GM12878 (cell line): ENCODE data around the gene USPL1. TPM values are rescaled to one million over a fixed set of nuclear protein-coding genes. Genes with fewer than 3 reads are reported as not detected.

Experiments used
- ATAC-seq: fragments of 200-7000 bp; cut with Tn5 transposase; 3 replicates; pipeline ENCODE4 v1.9.1; 2020; ENCODE audit warnings: mild to moderate bottlenecking, moderate library complexity
- BruUV-seq: library from RNA; stranded (reverse); fragments of 400-500 nt; replicated peaks from 2 replicates; lab custom pipeline; 2021; lab: Mats Ljungman, UMichigan
- CTCF ChIA-PET: fragments of 300-600 bp; sonication (Branson Sonifier 250); formaldehyde crosslinking; extraction: SDS; loops from one replicate; lab custom pipeline; 2021; ENCODE audit warnings: inconsistent platforms; lab: Yijun Ruan, JAX
- POLR2A ChIA-PET: fragments of 350-600 bp; formaldehyde crosslinking; extraction: SDS; loops from one replicate; lab custom pipeline; 2021; ENCODE audit warnings: inconsistent platforms; lab: Charles Lee
- RAD21 ChIA-PET: fragments of 300-600 bp; sonication (Branson Sonifier 250); formaldehyde crosslinking; loops from one replicate; lab custom pipeline; 2023; ENCODE audit warnings: antibody characterized with exemption; ENCODE audit not compliant: unreplicated experiment; lab: Charles Lee
- SMC1A ChIA-PET: fragments of 300-600 bp; sonication (Branson Sonifier 250); formaldehyde crosslinking; loops from one replicate; lab custom pipeline; 2023; ENCODE audit not compliant: unreplicated experiment, uncharacterized antibody; lab: Charles Lee
- DNase-seq: peaks from one replicate; pipeline ENCODE4 v3.0.0-alpha.2; 2011; ENCODE audit warnings: low read depth, low spot score
- FAIRE-seq: peaks from 3 replicates; lab custom pipeline; 2011; peaks lifted over from hg19 to GRCh38; lab: Jason Lieb, UNC
- H2AFZ ChIP-seq: 2 replicates; pipeline ENCODE4 v1.6.0; 2011; ENCODE audit warnings: low read depth, low read length, control low read depth; ENCODE audit not compliant: control insufficient read depth
- H3K27ac ChIP-seq: 2 replicates; pipeline ENCODE4 v1.5.1; 2011; ENCODE audit warnings: control low read depth; ENCODE audit not compliant: control insufficient read depth, insufficient read depth
- H3K27me3 ChIP-seq, 2 experiments: replicated peaks in 1 of 2; 2 replicates each; pipeline versions ENCODE4 v1.6.0 to v1.6.1; 2011; ENCODE audit warnings: low read length in 1 of 2; ENCODE audit not compliant: control insufficient read depth in 2 of 2, insufficient read depth in 2 of 2
- H3K36me3 ChIP-seq, 2 experiments: 2 replicates each; pipeline ENCODE4 v1.5.1; 2011; ENCODE audit warnings: low read length in 1 of 2; ENCODE audit not compliant: control insufficient read depth in 2 of 2, insufficient read depth in 2 of 2
- H3K4me1 ChIP-seq: 2 replicates; pipeline ENCODE4 v1.6.1; 2011; ENCODE audit warnings: mild to moderate bottlenecking, low read length, moderate library complexity, mixed read lengths; ENCODE audit not compliant: control insufficient read depth, insufficient read depth
- H3K4me2 ChIP-seq: 2 replicates; pipeline ENCODE4 v1.6.0; 2011; ENCODE audit warnings: control low read depth; ENCODE audit not compliant: control insufficient read depth, insufficient read depth
- H3K4me3 ChIP-seq: fragments of 200-600 bp; sonication (generic); 2 replicates; pipeline ENCODE4 v1.5.1; 2016
- H3K79me2 ChIP-seq: 2 replicates; pipeline ENCODE4 v1.6.0; 2011; ENCODE audit warnings: low read length; ENCODE audit not compliant: control insufficient read depth, insufficient read depth
- H3K9ac ChIP-seq: 2 replicates; pipeline ENCODE4 v1.8.0; 2011; ENCODE audit warnings: low read length, control low read depth, mixed read lengths; ENCODE audit not compliant: control insufficient read depth, insufficient read depth
- H3K9me3 ChIP-seq: replicated peaks from 3 replicates; pipeline ENCODE4 v1.5.1; 2011; ENCODE audit warnings: mild to moderate bottlenecking, low read length; ENCODE audit not compliant: control insufficient read depth, insufficient read depth
- H4K20me1 ChIP-seq: 2 replicates; pipeline ENCODE4 v1.6.0; 2011; ENCODE audit not compliant: control insufficient read depth, insufficient read depth
- ATF7 ChIP-seq: fragments of 450-650 bp; IDR thresholded peaks from 2 replicates; pipeline ENCODE4 v1.6.1; 2016; ENCODE audit warnings: low read depth, mild to moderate bottlenecking
- BCL3 ChIP-seq: IDR thresholded peaks from 2 replicates; pipeline ENCODE4 v1.6.1; 2011; ENCODE audit warnings: borderline replicate concordance, low read depth, mild to moderate bottlenecking, moderate library complexity, low read length; ENCODE audit not compliant: insufficient read depth, poor library complexity, severe bottlenecking
- CBX3 ChIP-seq: fragments of 200-600 bp; sonication (generic); IDR thresholded peaks from 2 replicates; pipeline ENCODE4 v1.6.1; 2016; ENCODE audit warnings: low read depth, borderline replicate concordance
- EED ChIP-seq: sonication (generic); IDR thresholded peaks from 2 replicates; pipeline ENCODE4 v1.6.1; 2016; ENCODE audit warnings: antibody characterized with exemption, low read depth
- HCFC1 ChIP-seq: fragments of 150-350 bp; IDR thresholded peaks from 2 replicates; pipeline ENCODE4 v1.6.1; 2014; ENCODE audit warnings: low read length
- HDAC6 ChIP-seq: fragments of 200-600 bp; sonication (generic); IDR thresholded peaks from one replicate; pipeline ENCODE4 v1.8.0; 2017; ENCODE audit warnings: antibody characterized with exemption; ENCODE audit not compliant: unreplicated experiment
- HDGF ChIP-seq: fragments of 450-650 bp; IDR thresholded peaks from 2 replicates; pipeline ENCODE4 v1.6.1; 2016; ENCODE audit warnings: antibody characterized with exemption
- IKZF1 ChIP-seq: fragments of 450-650 bp; conservative IDR thresholded peaks from 2 replicates; pipeline ENCODE4 v1.6.1; 2017; ENCODE audit warnings: antibody characterized with exemption, mild to moderate bottlenecking
- MXI1 ChIP-seq: fragments of 150-350 bp; IDR thresholded peaks from 2 replicates; pipeline ENCODE4 v1.6.1; 2011; ENCODE audit warnings: low read depth, mild to moderate bottlenecking, inconsistent platforms, low read length, improper control_type of control experiment
- MYC ChIP-seq: IDR thresholded peaks from 2 replicates; pipeline ENCODE4 v1.6.1; 2011; ENCODE audit warnings: mild to moderate bottlenecking, low read length, moderate library complexity, inconsistent platforms; ENCODE audit not compliant: insufficient read depth, insufficient replicate concordance, insufficient read length, severe bottlenecking
- NFIC ChIP-seq: IDR thresholded peaks from 2 replicates; pipeline ENCODE4 v1.6.1; 2012; ENCODE audit warnings: low read depth, mild to moderate bottlenecking, inconsistent platforms, low read length, moderate library complexity
- RAD21 ChIP-seq: IDR thresholded peaks from 2 replicates; pipeline ENCODE4 v1.6.1; 2011; ENCODE audit warnings: mild to moderate bottlenecking, low read depth, low read length, moderate library complexity; ENCODE audit not compliant: insufficient read depth
- RELA ChIP-seq: fragments of 450-650 bp; IDR thresholded peaks from 2 replicates; pipeline ENCODE4 v1.8.0; 2014; ENCODE audit warnings: borderline replicate concordance; ENCODE audit not compliant: partially characterized antibody
- RUNX3 ChIP-seq: IDR thresholded peaks from 2 replicates; pipeline ENCODE4 v1.6.1; 2012; ENCODE audit warnings: low read length, inconsistent platforms
- SMAD5 ChIP-seq: IDR thresholded peaks from 2 replicates; pipeline ENCODE4 v1.6.1; 2016; ENCODE audit warnings: antibody characterized with exemption, low read depth
- SREBF1 ChIP-seq: IDR thresholded peaks from 2 replicates; pipeline ENCODE4 v1.6.1; 2012; ENCODE audit warnings: mild to moderate bottlenecking, low read length
- TCF7 ChIP-seq: IDR thresholded peaks from 2 replicates; pipeline ENCODE4 v1.6.1; 2014; ENCODE audit warnings: antibody characterized with exemption, borderline replicate concordance
- ZNF384 ChIP-seq: IDR thresholded peaks from 2 replicates; pipeline ENCODE4 v1.6.1; 2012; ENCODE audit warnings: low read depth, mild to moderate bottlenecking, low read length, improper control_type of control experiment, borderline replicate concordance
- ZZZ3 ChIP-seq: IDR thresholded peaks from 2 replicates; pipeline ENCODE4 v1.6.1; 2011; ENCODE audit warnings: low read depth; ENCODE audit not compliant: control insufficient read depth, insufficient read length
- WGBS: methylation state at CpG from one replicate; pipeline ENCODE4 v1.1.6; 2016; ENCODE audit warnings: low lambda C conversion rate; ENCODE audit not compliant: insufficient replicate concordance, insufficient coverage; ENCODE audit errors: missing lambda C conversion rate; 5-methylcytosine and 5-hydroxymethylcytosine counted together
- in situ Hi-C: fragments of 300-500 bp; cut with MboI; formaldehyde crosslinking; loops from 9 replicates; pipeline ENCODE4 v1.14.3; 2018; ENCODE audit warnings: mixed read lengths
- intact Hi-C: fragments of 100-400 bp; cut with micrococcal nuclease; formaldehyde crosslinking; loops from one replicate; pipeline ENCODE4 v1.14.2; 2022; ENCODE audit not compliant: unreplicated experiment
- polyA plus RNA-seq, 11 experiments: library from polyadenylated mRNA; depleted of rRNA in 4 of 11; unstranded in 6 of 11; stranded (reverse) in 5 of 11; fragments of >200 nt; fragmentation: Nextera tagmentation in 4 of 11; fragmentation: Illumina TruSeq in 1 of 11; extraction: Ambion mirVana in 4 of 11; extraction: Trizol in 1 of 11; gene quantifications; 1 replicate in 1 of 11; 2 replicates in 10 of 11; pipeline versions ENCODE4 v1.2.1 to v1.2.3, GENCODE V29; 2011 to 2016; ENCODE audit warnings: inconsistent platforms in 2 of 11, missing spikeins in 2 of 11, low read depth in 1 of 11
- total RNA-seq, 4 experiments: library from RNA; depleted of rRNA in 3 of 4; stranded (reverse); fragments of >200 nt in 3 of 4; fragmentation: Illumina TruSeq in 1 of 4; extraction: Trizol in 1 of 4; gene quantifications; 2 replicates each; pipeline versions ENCODE4 v1.2.1 to v1.2.3, GENCODE V29; 2013 to 2021
- TF ChIP-seq, protein P1 (sequence below): fragments of 450-650 bp; IDR thresholded peaks from 2 replicates; pipeline ENCODE4 v1.6.1; 2017; ENCODE audit warnings: low read depth, mild to moderate bottlenecking, moderate library complexity

USPL1 gene
- total and polyA plus RNA-seq, 10 of the 15 experiments (the other 5 are each of a cell fraction or from before 2014, with no cell fraction given): 7.9 to 23.2 (median 15.8) TPM

DNA sequence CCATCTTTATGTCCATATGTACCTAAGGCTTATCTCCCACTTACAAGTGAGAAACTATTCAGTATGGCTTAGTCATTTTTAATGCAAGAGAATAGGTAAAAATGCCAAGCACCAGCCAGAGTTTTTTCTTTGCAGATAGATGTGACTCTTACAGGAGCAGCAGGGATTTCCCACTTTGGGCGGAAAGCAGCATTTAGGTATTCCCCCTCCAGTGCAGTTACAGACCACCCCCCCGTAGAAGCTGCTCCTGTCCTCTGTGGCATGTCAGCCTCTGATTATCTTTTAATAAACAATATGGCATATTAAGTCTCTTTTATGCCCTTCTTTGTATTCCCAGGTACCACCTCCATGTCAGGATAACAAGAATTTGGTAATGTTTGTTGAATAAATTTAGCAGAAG is 24.7 kb upstream of the USPL1 start:
- Histone ChIP-seq H3K27ac (no peak overlapping the region), H3K9ac (no peak overlapping the region), H3K9me3 (no peaks in the 10 kb centered on the region), H2AFZ (peak overlapping the region; percentile 33), H3K36me3 (no peaks in the 10 kb centered on the region), H3K4me3 (peak overlapping the region; percentile 10; the same call in 1 of the 2 replicates), H3K4me1 (no peaks in the 10 kb centered on the region), H3K27me3 (no peaks in the 10 kb centered on the region), H3K4me2 (peak overlapping the region; percentile 15; the same call in 1 of the 2 replicates), H4K20me1 (no peaks in the 10 kb centered on the region)
- intact Hi-C loops: no loop called here
- ChIA-PET POLR2A (no interaction called here), CTCF (no interaction called here)
- 18% methylated on average over 2 of the region's 2 CpGs for WGBS
- BruUV-seq: no TSS peak
- no peak for DNase-seq
- ATAC-seq: peak; percentile 93
- FAIRE-seq: no peak
- in situ Hi-C loops: no loop called here
- TF ChIP-seq HDGF: no peak
- peak; percentile 32; the same call in 1 of the 2 replicates for TF ChIP-seq IKZF1
- TF ChIP-seq EED: peak; percentile 51; the same call in 1 of the 2 replicates
- no peak for TF ChIP-seq SMAD5
- no peak for TF ChIP-seq RAD21
- TF ChIP-seq RUNX3: peak; percentile 53
- TF ChIP-seq NFIC: peak; percentile 32; the same call in 1 of the 2 replicates
- TF ChIP-seq SREBF1: no peak
- TF ChIP-seq ZZZ3: no peak
- TF ChIP-seq, protein P1, sequence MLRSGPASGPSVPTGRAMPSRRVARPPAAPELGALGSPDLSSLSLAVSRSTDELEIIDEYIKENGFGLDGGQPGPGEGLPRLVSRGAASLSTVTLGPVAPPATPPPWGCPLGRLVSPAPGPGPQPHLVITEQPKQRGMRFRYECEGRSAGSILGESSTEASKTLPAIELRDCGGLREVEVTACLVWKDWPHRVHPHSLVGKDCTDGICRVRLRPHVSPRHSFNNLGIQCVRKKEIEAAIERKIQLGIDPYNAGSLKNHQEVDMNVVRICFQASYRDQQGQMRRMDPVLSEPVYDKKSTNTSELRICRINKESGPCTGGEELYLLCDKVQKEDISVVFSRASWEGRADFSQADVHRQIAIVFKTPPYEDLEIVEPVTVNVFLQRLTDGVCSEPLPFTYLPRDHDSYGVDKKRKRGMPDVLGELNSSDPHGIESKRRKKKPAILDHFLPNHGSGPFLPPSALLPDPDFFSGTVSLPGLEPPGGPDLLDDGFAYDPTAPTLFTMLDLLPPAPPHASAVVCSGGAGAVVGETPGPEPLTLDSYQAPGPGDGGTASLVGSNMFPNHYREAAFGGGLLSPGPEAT: peak; percentile 40; the same call in 1 of the 2 replicates
- TF ChIP-seq MXI1: no peak
- TF ChIP-seq BCL3: peak; percentile 12
- no peak for TF ChIP-seq HCFC1
- TF ChIP-seq CBX3: no peak
- TF ChIP-seq HDAC6: no peak
- TF ChIP-seq RELA: no peak
- TF ChIP-seq ATF7: no peak
- TF ChIP-seq ZNF384: no peak
- TF ChIP-seq TCF7: no peak
- no peak for TF ChIP-seq MYC
- TF ChIP-seq, all 136 proteins: peak for 6
- no peaks in the 10 kb centered on the region for H3K79me2 ChIP-seq
- SMC1A ChIA-PET: interaction anchor here (1.6 kb wide), 1 partner anchor 24 kb away, joined by 4 read pairs; no protein-coding TSS in a partner anchor
- RAD21 ChIA-PET: no interaction called here
